ENCODE measurements around the gene FAM72C.
"Not testable (repeated sequence)": the region's sequence is repeated elsewhere in the genome, so short reads cannot be mapped to it uniquely, and the experiment has no call there.

- TF ChIP-seq CTCF (conservative IDR thresholded peaks at IDR 0.05 in 1 of 2, IDR thresholded peaks at IDR 0.05 in 1 of 2; ENCODE audit: low read depth in 1 of 2, low read length in 2 of 2); EZH2 (IDR thresholded peaks at IDR 0.05; ENCODE audit: low read length, missing control alignments): not testable (repeated sequence)
Observed at GRCh38 chr1:144009410-144009809, 37.6 kb upstream of the FAM72C start.
